NCI-H526 (cell line): ENCODE data around the gene TMEM101.
"Not testable (repeated sequence)": the region's sequence is repeated elsewhere in the genome, so short reads cannot be mapped to it uniquely, and the experiment has no call there.

Experiments used
- DNase-seq, 2 experiments: peaks; one replicate each; lab custom pipeline; 2025; lab: John Stamatoyannopoulos, UW

TMEM101 gene

GRCh38 chr17:44014437-44015172 is at the start of gene TMEM101:
TSS of gene TMEM101 (minus strand) at chr17:44014963. CDS start at chr17:44014952, 11 bp downstream.
- DNase-seq = peak; percentile 92 to 97

DNA sequence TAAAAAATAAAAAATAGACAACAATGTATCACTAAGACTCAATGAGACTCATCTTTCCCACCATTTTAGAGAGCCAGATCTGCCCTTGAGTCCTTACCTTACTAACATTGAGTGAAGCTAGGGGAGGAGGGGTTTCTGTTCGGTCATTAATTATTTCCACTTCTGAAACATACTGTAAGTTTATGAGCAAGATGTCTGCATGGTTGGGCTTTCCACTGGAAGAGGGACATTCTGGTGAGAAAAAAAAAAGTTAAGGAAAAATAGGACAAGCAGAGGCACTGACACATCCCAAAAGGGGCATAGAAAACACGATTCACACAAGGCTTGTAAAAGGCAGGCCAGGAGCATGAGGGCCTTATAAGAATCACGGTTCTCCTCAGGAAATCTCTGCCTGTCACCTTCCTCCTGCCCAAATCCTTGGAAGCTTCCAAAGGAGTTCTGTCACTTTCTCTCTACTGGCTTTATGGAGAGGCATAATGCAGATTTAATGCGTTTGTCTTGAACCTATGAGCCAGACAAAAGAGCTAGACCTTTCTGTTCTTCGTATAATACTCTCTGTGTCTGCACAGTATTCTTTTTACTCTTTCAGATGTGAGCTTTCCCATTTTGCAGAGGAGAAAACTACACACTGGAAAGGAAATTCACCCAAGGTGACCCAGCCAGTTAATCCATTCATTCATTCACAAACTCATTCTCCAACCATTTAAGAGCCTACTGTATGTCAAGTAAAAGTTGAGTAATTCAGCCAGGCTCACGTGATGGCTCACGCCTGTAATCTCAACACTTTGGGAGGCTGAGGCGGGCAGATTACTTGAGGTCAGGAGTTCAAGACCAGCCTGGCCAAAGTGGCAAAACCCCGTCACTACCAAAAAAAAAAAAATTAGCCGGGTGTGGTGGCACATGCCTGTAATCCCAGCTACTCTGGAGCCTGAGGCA is 49.2 kb upstream of the TMEM101 start:
- no peak for DNase-seq

DNA sequence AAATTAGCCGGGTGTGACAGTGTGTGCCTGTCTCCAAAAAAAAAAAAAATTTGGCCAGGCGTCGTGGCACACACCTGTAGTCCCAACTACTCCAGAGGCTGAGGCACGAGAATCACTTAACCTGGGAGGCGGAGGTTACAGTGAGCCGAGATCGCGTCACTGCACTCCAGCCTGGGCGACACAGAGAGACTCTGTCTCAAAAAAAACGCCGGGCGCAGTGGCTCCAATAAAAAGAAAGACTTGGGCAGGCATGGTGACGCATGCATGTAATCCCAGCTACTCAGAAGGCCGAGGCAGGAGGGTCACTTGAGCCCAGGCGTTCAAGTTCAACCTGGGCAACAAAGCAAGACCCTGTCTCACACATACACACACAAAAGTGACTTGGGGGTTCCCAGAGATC is 48.1 kb upstream of the TMEM101 start:
- DNase-seq = no peak

DNA sequence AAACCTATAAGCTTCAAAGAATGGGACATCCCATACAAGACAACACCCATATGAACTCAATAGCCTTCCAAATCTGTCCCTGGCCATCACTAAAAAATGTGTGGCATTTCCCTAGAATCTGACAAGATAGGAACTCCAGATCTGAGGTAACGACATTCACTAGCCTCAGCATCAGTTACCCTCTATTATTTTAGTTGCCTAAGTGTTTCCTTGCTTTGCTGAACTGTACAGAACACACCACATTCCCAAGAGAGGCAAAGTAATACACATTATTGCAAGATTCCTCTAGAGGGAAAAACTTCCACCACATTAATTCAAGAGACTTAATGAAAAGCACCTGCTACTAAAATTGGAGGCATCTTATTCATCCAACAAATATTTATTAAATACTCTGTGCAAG is 46.7 kb upstream of the TMEM101 start:
- DNase-seq = no peak

- no peak for DNase-seq
Observed at GRCh38 chr17:44059101-44059892, 44.5 kb upstream of the TMEM101 start.

DNA sequence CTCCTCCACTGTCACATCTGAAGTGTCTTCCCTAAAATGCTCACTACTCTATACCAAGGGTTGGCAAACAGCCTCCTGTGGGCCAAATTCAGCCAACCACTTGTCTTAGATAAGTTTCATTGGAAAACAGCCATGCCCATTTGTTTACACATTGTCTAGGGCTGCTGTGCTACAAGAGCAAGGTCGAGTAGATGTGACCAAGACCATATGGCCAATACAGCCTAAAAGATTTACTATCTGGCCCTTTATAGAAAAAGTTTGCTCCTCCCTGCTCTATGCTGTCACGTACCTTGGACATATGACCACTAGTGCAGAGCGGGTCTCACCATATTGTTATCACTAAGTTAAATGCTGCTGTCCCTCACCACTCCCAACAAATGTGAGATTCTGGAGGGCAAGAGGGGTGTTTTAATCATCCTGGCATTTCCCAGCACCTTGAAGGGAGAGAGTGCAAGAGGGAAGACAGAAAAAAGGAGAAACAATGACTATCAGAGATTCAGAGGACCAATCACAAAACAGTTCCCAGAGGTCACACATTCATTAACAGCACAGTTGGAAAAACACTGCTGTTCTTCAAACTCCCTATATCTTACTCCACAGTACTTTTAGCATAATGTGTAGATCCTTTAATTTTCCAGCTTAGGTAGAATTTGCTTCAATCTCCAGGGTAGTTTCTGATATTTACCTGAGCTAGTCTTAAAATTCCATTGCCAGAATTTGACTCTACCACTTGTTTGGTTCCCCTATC is 38.5 kb upstream of the TMEM101 start:
- DNase-seq = no peak

DNA sequence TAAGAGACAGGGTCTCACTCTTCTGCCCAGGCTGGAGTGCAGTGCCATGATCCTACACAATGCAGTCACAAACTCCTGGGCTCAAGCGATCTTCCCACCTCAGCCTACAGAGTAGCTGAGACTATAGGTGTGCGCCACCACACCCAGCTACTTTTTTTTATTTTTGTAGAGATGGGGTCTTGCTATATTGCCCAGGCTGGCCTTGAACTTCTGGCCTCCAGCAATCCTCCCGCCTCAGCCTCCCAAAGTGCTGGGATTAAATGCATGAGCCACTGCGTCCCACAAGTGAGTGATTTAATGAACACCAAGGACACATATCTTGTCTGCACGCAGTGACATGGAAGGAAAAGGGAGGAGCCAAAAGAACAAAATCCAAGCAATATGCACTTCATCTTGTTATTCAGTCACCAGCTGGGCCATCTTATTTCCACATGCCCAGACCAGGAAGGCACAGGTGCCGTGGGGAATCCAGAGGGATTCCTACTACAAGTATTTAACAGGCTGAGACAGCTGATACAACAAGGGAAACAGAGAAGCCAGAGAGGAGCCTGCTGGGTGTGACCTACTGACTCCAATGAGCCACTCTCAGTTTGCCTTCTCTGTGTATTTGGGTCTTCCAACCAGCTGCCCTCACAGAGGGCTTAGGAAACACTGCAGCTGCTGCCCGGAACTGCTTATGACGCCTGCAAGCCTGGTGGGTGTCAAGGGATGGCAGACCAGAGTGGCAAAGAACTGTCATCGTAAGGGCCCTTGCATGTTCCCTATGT is 34.7 kb upstream of the TMEM101 start:
- no peak for DNase-seq

DNA sequence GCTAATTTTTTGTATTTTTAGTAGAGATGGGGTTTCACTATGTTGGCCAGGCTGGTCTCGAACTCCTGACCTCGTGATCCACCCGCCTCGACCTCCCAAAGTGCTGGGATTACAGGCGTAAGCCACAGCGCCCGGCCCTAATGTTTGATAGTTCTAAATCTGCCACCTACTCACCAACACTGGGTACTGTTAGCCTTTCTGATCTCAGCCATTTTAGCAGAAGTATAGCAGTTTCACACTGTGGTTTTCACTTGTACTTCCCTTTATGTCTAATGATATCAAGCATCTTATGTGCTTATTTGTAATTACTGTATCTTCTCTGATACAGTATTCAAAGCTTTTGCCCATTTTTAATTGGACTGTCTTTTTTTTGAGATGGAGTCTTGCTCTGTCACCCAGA is 32.1 kb upstream of the TMEM101 start:
- not testable (repeated sequence) for DNase-seq

- no peak for DNase-seq
Observed at GRCh38 chr17:44045486-44045885, 30.7 kb upstream of the TMEM101 start.

GRCh38 chr17:44044071-44044470 is 29.3 kb upstream of the TMEM101 start:
- DNase-seq = no peak

- no peak for DNase-seq
Observed at GRCh38 chr17:44043272-44043696, 28.5 kb upstream of the TMEM101 start.

GRCh38 chr17:44039829-44040635 is 25.3 kb upstream of the TMEM101 start:
- DNase-seq = no peak

DNA sequence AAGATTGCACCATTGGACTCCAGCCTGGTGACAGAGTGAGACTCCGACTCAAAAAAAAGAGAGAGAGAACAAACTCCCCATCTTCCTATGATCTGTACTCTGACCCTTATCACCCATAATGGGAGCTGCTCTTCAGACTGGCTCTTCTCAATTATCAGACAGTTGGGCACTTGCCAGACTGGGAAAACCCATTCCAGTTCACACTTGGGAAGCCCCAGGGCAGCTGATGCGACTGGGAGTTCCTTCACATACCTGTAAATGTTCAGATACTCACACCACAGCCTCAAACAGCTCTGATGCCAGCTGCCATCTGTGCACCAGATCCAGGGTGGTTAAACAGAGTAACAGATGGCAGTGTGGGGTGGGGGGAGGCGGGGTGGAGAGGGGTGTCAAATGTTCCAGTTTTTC is 23.8 kb upstream of the TMEM101 start:
- DNase-seq = no peak

DNA sequence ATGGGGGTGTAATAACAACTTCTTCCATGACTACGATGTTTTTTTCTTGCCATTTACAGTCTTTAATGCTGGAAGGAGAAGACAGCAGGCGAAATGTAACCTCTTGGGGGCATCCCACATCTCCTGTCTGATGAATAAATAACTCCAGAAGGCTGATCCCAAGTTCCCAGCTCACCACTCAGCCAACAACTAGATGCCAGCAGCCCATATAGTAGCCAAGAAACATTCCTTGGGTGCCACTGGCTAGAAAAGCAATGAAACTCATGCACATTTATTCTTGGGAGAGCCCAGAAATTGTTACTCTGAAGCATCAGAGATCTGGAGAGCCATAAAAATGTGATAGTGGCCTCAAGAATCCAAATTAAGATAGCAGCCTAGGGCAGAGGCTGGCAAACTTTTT is 22.7 kb upstream of the TMEM101 start:
- no peak for DNase-seq

- DNase-seq = not testable (repeated sequence)
Observed at GRCh38 chr17:44034688-44035087, 19.9 kb upstream of the TMEM101 start.

GRCh38 chr17:44033861-44034408 is 19.2 kb upstream of the TMEM101 start:
- DNase-seq = no peak

GRCh38 chr17:44030482-44030881 is 15.7 kb upstream of the TMEM101 start:
- no peak for DNase-seq

DNA sequence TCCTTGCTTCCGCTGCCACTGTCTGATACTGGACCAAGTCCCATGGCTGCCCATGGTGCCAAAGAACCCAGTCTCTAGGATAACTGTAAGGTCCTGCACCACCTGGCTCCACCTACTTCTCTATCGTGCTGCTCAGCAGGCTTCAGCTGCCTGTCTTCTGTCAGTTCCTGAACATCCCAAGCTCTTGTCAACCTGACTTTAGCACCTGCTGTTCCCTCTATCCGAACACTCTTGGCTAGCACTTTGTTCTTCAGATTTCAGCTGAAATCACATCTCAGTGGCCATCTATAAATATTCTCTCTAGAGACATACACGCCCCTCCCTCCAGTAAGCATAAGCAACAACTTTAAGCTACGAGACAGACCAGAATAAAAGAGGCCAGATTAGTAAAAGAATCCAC is 15.0 kb upstream of the TMEM101 start:
- DNase-seq = no peak

GRCh38 chr17:44024853-44025252 is 10.1 kb upstream of the TMEM101 start:
- DNase-seq = no peak

DNA sequence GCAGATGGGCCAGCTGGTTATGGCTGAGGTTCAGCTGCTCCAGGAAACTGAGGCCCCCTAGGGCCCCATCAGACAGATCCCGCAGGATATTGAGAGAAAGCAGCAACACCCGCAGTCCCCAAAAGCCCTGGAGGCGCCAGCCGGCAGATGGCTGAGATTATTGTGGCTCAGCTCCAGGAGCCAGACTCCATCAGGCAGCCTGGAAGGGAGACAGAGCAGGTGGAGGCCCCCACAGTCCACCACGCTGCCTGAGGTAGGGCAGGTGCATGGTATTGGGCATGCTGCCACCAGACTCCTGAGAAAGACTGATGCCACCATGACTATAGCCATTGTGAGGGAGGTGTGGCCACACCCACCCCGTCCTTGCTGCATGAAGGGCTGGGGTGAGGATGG is 9.5 kb upstream of the TMEM101 start:
- DNase-seq = no peak
